ENCODE measurements around the gene VAX1. TPM values are rescaled to one million over a fixed set of nuclear protein-coding genes. Genes with fewer than 3 reads are reported as not detected.
"Not testable (repeated sequence)": the region's sequence is repeated elsewhere in the genome, so short reads cannot be mapped to it uniquely, and the experiment has no call there.

The VAX1 gene
- total RNA-seq, 1 donor from 2014 or later, result not detected

- not testable (repeated sequence) for DNase-seq (ENCODE audit: extremely low read depth, low read depth, low spot score)
Observed at GRCh38 chr10:117084421-117085246, 53.4 kb downstream of the VAX1 start.

Other genes with a start within 250 kb of the VAX1 start
- gene SHTN1, start 133.1 kb downstream of the VAX1 start, total RNA-seq, result 10.2 and 16.8 TPM in 2 replicates
- gene KCNK18, start 59.2 kb upstream of the VAX1 start, total RNA-seq, result not detected in 2 replicates
- gene SLC18A2, start 102.8 kb upstream of the VAX1 start, total RNA-seq, result 0.10 TPM in 1 of 2 replicates, not detected in the other
- gene PDZD8, start 237.2 kb upstream of the VAX1 start, total RNA-seq, result 15.0 and 23.2 TPM in 2 replicates

Measured in glomerular endothelial cell (primary cell).